GM08714 (cell line): ENCODE measurements around the gene DBX2.

Experiments used
- H3K4me3 ChIP-seq: fragments of 200-500 bp; sonication (Bioruptor generic); 2 replicates; pipeline ENCODE4 v1.5.1; 2014; ENCODE audit warnings: mild to moderate bottlenecking, low read length, inconsistent platforms
- ZNF274 ChIP-seq: IDR thresholded peaks from 2 replicates; pipeline ENCODE4 v1.6.1; 2012; ENCODE audit warnings: mild to moderate bottlenecking, low read depth, low read length

DBX2 gene

DNA sequence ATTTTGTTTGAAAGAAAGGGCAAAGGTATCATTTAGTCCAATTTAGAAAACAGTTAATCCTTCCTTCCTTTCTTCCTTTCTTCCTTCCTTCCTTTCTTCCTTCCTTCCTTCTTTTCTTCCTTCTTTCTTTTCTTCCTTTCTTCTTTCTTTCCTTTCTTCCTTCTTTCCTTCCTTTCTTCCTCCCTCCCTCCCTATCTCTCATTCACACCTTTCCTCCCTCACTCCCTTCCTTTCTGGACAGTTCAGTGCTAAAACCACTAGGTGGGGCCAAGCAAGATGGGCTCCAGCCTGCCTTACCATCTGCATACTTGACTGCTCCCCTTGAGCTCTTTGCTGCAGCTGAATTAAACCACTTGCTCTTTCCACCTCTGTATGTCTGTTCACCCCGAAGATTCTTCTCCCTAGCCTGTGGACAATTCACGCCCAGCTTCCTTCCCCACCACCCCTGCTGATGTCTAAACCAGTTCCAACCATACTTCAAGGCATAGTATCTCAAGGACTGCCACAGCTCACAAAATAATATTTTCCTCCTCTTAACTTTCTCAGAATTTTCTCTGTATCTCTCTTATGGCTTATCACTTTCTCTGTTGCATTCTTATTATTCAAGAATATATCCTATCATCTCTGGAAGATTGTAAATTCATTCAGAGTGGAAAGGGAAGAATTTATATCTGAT lies 78.0 kb downstream of the DBX2 start:
- TF ChIP-seq ZNF274, result no peak
- no peak overlapping the region for H3K4me3 ChIP-seq

DNA sequence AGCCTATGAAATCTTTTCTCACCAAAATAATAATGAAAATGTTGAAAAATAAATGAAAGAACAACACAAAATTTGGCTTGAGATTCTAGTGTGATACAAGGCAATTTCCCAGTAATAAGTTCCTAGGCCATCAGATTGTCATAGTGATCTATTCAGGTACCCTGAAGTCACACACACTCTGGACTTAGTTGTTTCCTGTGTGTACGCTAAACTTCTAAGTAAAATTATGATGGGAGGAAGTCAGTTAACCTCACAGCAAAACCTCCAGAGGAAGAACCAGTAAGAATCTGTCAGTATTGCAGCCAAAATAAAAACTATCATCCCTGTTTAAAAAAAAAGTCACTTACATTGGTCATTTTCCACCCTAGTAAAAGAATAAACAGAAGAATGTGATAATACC lies 81.9 kb downstream of the DBX2 start:
- TF ChIP-seq ZNF274, result no peak
- no peak overlapping the region for H3K4me3 ChIP-seq
